Measurements from ENCODE around the gene HTATIP2.

DNA sequence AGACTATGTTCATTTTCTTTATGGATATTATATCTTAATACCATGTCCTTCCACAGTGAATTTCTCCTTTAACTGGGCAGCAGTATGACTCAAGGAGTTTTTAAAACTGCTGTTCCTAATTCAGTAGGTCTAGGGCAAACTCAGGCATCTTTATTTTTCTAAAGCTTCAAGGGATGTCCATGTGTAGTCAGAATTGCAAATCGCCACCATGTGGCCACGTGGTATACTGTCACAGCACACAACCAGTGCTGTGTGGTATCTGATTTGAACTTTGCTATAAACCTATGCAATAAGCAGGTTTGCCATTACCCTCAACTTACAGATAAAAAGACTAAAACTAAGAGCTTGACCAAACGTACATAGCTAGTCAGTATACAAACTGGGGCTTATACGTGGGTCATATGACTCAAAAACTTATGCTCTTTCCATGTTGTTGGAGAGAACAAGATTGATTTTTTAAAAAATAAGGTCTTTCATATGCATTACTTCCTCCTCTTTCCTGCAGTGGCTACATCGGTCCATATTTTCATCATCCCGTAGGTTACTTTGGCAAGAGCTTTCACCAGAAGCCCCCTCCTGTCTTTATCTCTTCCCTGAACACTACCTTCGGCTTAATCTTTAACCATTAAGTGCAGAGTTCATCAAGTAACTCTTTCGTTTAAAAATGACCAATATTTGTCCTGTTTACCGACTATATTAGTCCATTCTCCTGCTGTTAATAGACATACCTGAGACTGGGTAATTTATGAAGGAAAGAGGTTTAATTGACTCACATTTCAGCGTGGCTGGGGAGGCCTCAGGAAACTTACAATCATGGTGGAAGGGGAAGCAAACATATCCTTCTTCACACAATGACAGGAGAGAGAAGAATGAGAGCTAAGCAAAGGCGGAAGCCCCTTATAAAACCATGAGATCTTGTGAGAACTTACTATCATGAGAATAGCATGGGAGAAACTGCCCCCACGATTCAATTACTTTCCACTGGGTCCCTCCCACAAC, 8.0 kb upstream of the HTATIP2 start:
- TF ChIP-seq MAX (IDR thresholded peaks at IDR 0.05): peak; percentile 18; the same call in 1 of the 2 replicates
- no peak for TF ChIP-seq EGR1 (IDR thresholded peaks at IDR 0.05)
- no peak for TF ChIP-seq CREB1 (IDR thresholded peaks at IDR 0.05; ENCODE audit: low read depth)
- no peak for TF ChIP-seq EP300 (IDR thresholded peaks at IDR 0.05; ENCODE audit: borderline replicate concordance)
- TF ChIP-seq REST (IDR thresholded peaks at IDR 0.05; ENCODE audit: low read depth): no peak
- no peak for TF ChIP-seq YY1 (IDR thresholded peaks at IDR 0.05; ENCODE audit: low read depth)
- no peak for TF ChIP-seq TEAD4 (IDR thresholded peaks at IDR 0.05)

Data from Ishikawa (cell line).